WTC11 (cell line): ENCODE data around the gene OAS1. TPM values are rescaled to one million over a fixed set of nuclear protein-coding genes. Genes with fewer than 3 reads are reported as not detected.

ENCODE experiments used
- ATAC-seq: fragments of 200-7000 bp; cut with Tn5 transposase; 2 replicates; pipeline ENCODE4 v1.10.0; 2021; ENCODE audit warnings: mild to moderate bottlenecking, moderate library complexity
- CTCF ChIA-PET: fragments of 300-600 bp; sonication (Branson Sonifier 250); formaldehyde crosslinking; loops from one replicate; lab custom pipeline; 2021; ENCODE audit warnings: antibody characterized with exemption; lab: Charles Lee
- POLR2A ChIA-PET: fragments of 350-600 bp; sonication (Branson Sonifier 250); formaldehyde crosslinking; loops from one replicate; lab custom pipeline; 2021; ENCODE audit warnings: antibody characterized with exemption; lab: Charles Lee
- DNase-seq: peaks from one replicate; pipeline ENCODE4 v3.0.0; 2021; ENCODE audit warnings: low spot score
- H3K27ac Mint-ChIP-seq: 2 replicates; pipeline ENCODE4 v1.8.0; 2021; ENCODE audit warnings: mixed read lengths
- H3K27me3 Mint-ChIP-seq: 2 replicates; pipeline ENCODE4 v1.8.0; 2021; ENCODE audit warnings: low read depth, mild to moderate bottlenecking, moderate library complexity, mixed read lengths
- H3K36me3 Mint-ChIP-seq: 2 replicates; pipeline ENCODE4 v1.8.0; 2021; ENCODE audit warnings: mixed read lengths
- H3K4me1 Mint-ChIP-seq: 2 replicates; pipeline ENCODE4 v1.8.0; 2022; ENCODE audit warnings: mixed read lengths
- H3K4me3 Mint-ChIP-seq: 2 replicates; pipeline ENCODE4 v1.8.0; 2021; ENCODE audit warnings: mild to moderate bottlenecking, moderate library complexity, mixed read lengths
- H3K9me3 Mint-ChIP-seq: 2 replicates; pipeline ENCODE4 v1.8.0; 2021; ENCODE audit warnings: mixed read lengths
- ATF1 ChIP-seq: sonication (generic); formaldehyde crosslinking; IDR thresholded peaks from 2 replicates; pipeline ENCODE4 v1.8.1; 2023; ENCODE audit warnings: mild to moderate bottlenecking, moderate library complexity, missing genetic modification reagents
- ELF4 ChIP-seq: sonication (generic); formaldehyde crosslinking; IDR thresholded peaks from 2 replicates; pipeline ENCODE4 v1.8.1; 2022; ENCODE audit warnings: low read depth, mild to moderate bottlenecking, moderate library complexity, missing genetic modification reagents
- KAT7 ChIP-seq: sonication (generic); formaldehyde crosslinking; IDR thresholded peaks from 2 replicates; pipeline ENCODE4 v1.8.1; 2023; ENCODE audit warnings: missing genetic modification reagents, mild to moderate bottlenecking, borderline replicate concordance
- NFATC4 ChIP-seq: fragments of 250-450 bp; sonication (Bioruptor Pico); IDR thresholded peaks from 2 replicates; pipeline ENCODE4 v1.9.0; 2021; ENCODE audit warnings: mild to moderate bottlenecking
- NFE2L1 ChIP-seq: sonication (generic); formaldehyde crosslinking; IDR thresholded peaks from 2 replicates; pipeline ENCODE4 v1.8.1; 2023; ENCODE audit warnings: missing genetic modification reagents
- NR3C1 ChIP-seq: sonication (generic); formaldehyde crosslinking; conservative IDR thresholded peaks from 2 replicates; pipeline ENCODE4 v1.8.1; 2023; ENCODE audit warnings: low read depth, mild to moderate bottlenecking, missing genetic modification reagents
- PRRX2 ChIP-seq: fragments of 250-450 bp; sonication (Bioruptor Pico); IDR thresholded peaks from 2 replicates; pipeline ENCODE4 v1.8.0; 2021; ENCODE audit warnings: mild to moderate bottlenecking
- TEAD4 ChIP-seq: sonication (generic); formaldehyde crosslinking; IDR thresholded peaks from 2 replicates; pipeline ENCODE4 v1.8.0; 2022; ENCODE audit warnings: mild to moderate bottlenecking, missing genetic modification reagents
- total RNA-seq: library from RNA; stranded (reverse); gene quantifications from 3 replicates; pipeline ENCODE4 v1.2.3, GENCODE V29; 2021
- TF ChIP-seq, protein P1 (sequence below): sonication (generic); formaldehyde crosslinking; IDR thresholded peaks from 2 replicates; pipeline ENCODE4 v1.8.1; 2022; ENCODE audit warnings: mild to moderate bottlenecking, missing genetic modification reagents, moderate library complexity, borderline replicate concordance
- TF ChIP-seq, protein P2 (sequence below): sonication (generic); formaldehyde crosslinking; IDR thresholded peaks from 2 replicates; pipeline ENCODE4 v1.8.0; 2023; ENCODE audit warnings: mild to moderate bottlenecking, missing genetic modification reagents
- TF ChIP-seq, protein P3 (sequence below): sonication (generic); formaldehyde crosslinking; IDR thresholded peaks from 2 replicates; pipeline ENCODE4 v1.8.1; 2022; ENCODE audit warnings: missing genetic modification reagents, borderline replicate concordance
- TF ChIP-seq, protein P4 (sequence below): sonication (generic); formaldehyde crosslinking; IDR thresholded peaks from 2 replicates; pipeline ENCODE4 v1.8.0; 2022; ENCODE audit warnings: mild to moderate bottlenecking, missing genetic modification reagents
- TF ChIP-seq, protein P5 (sequence below): sonication (generic); formaldehyde crosslinking; IDR thresholded peaks from 2 replicates; pipeline ENCODE4 v1.8.0; 2022; ENCODE audit warnings: mild to moderate bottlenecking, missing genetic modification reagents
- TF ChIP-seq, protein P6 (sequence below): sonication (generic); formaldehyde crosslinking; IDR thresholded peaks from 2 replicates; pipeline ENCODE4 v1.8.0; 2022; ENCODE audit warnings: mild to moderate bottlenecking, missing genetic modification reagents

The OAS1 gene
- total RNA-seq, 1 experiment from 2014 or later = 0.24 TPM

DNA sequence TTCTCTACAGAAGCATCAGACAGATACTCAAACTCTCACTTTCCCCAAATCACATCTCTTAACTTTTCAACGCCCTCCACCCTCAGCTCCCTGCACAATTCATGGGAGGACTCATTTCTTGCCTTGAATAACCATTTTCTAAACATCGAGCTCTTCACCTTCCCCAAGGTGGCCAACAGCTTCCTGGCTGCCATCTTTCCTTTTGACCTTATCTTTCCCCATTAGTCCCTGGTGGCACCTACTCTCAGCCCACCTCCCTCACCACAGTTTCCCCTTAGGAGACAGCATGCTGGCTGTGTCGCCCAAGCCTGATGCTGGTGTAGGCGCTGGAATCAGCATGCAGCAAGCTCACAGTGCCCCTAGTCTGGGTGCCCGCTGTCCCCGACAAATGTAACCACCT lies 8.4 kb upstream of the OAS1 start:
- CTCF ChIA-PET = interaction anchor here (1.3 kb wide), 1 partner anchor 95 kb away, joined by 5 read pairs; no protein-coding TSS in a partner anchor
- Mint-ChIP-seq H3K4me1 (no peaks in the 10 kb centered on the region), H3K27me3 (no peaks in the 10 kb centered on the region; the same call in 1 of the 2 replicates), H3K27ac (no peak overlapping the region), H3K9me3 (peaks cover 17% of the 10 kb centered on the region), H3K36me3 (no peaks in the 10 kb centered on the region), H3K4me3 (no peak overlapping the region)
- DNase-seq = no peak
- ATAC-seq = no peak
- TF ChIP-seq, protein P1, sequence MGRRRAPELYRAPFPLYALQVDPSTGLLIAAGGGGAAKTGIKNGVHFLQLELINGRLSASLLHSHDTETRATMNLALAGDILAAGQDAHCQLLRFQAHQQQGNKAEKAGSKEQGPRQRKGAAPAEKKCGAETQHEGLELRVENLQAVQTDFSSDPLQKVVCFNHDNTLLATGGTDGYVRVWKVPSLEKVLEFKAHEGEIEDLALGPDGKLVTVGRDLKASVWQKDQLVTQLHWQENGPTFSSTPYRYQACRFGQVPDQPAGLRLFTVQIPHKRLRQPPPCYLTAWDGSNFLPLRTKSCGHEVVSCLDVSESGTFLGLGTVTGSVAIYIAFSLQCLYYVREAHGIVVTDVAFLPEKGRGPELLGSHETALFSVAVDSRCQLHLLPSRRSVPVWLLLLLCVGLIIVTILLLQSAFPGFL (CRISPR knock-in tag) = no peak
- TF ChIP-seq, protein P2, sequence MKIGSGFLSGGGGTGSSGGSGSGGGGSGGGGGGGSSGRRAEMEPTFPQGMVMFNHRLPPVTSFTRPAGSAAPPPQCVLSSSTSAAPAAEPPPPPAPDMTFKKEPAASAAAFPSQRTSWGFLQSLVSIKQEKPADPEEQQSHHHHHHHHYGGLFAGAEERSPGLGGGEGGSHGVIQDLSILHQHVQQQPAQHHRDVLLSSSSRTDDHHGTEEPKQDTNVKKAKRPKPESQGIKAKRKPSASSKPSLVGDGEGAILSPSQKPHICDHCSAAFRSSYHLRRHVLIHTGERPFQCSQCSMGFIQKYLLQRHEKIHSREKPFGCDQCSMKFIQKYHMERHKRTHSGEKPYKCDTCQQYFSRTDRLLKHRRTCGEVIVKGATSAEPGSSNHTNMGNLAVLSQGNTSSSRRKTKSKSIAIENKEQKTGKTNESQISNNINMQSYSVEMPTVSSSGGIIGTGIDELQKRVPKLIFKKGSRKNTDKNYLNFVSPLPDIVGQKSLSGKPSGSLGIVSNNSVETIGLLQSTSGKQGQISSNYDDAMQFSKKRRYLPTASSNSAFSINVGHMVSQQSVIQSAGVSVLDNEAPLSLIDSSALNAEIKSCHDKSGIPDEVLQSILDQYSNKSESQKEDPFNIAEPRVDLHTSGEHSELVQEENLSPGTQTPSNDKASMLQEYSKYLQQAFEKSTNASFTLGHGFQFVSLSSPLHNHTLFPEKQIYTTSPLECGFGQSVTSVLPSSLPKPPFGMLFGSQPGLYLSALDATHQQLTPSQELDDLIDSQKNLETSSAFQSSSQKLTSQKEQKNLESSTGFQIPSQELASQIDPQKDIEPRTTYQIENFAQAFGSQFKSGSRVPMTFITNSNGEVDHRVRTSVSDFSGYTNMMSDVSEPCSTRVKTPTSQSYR = no peak
- TF ChIP-seq PRRX2 (CRISPR knock-in tag) = no peak
- no peak for TF ChIP-seq NFATC4
- TF ChIP-seq ATF1 (CRISPR knock-in tag) = no peak
- TF ChIP-seq TEAD4 (CRISPR knock-in tag) = no peak
- TF ChIP-seq KAT7 (CRISPR knock-in tag) = no peak
- TF ChIP-seq, protein P3, sequence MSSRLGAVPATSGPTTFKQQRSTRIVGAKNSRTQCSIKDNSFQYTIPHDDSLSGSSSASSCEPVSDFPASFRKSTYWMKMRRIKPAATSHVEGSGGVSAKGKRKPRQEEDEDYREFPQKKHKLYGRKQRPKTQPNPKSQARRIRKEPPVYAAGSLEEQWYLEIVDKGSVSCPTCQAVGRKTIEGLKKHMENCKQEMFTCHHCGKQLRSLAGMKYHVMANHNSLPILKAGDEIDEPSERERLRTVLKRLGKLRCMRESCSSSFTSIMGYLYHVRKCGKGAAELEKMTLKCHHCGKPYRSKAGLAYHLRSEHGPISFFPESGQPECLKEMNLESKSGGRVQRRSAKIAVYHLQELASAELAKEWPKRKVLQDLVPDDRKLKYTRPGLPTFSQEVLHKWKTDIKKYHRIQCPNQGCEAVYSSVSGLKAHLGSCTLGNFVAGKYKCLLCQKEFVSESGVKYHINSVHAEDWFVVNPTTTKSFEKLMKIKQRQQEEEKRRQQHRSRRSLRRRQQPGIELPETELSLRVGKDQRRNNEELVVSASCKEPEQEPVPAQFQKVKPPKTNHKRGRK (CRISPR knock-in tag) = no peak
- TF ChIP-seq, protein P4, sequence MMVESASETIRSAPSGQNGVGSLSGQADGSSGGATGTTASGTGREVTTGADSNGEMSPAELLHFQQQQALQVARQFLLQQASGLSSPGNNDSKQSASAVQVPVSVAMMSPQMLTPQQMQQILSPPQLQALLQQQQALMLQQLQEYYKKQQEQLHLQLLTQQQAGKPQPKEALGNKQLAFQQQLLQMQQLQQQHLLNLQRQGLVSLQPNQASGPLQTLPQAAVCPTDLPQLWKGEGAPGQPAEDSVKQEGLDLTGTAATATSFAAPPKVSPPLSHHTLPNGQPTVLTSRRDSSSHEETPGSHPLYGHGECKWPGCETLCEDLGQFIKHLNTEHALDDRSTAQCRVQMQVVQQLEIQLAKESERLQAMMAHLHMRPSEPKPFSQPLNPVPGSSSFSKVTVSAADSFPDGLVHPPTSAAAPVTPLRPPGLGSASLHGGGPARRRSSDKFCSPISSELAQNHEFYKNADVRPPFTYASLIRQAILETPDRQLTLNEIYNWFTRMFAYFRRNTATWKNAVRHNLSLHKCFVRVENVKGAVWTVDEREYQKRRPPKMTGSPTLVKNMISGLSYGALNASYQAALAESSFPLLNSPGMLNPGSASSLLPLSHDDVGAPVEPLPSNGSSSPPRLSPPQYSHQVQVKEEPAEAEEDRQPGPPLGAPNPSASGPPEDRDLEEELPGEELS (CRISPR knock-in tag) = no peak
- TF ChIP-seq, protein P5, sequence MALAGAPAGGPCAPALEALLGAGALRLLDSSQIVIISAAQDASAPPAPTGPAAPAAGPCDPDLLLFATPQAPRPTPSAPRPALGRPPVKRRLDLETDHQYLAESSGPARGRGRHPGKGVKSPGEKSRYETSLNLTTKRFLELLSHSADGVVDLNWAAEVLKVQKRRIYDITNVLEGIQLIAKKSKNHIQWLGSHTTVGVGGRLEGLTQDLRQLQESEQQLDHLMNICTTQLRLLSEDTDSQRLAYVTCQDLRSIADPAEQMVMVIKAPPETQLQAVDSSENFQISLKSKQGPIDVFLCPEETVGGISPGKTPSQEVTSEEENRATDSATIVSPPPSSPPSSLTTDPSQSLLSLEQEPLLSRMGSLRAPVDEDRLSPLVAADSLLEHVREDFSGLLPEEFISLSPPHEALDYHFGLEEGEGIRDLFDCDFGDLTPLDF = no peak
- TF ChIP-seq, protein P6, sequence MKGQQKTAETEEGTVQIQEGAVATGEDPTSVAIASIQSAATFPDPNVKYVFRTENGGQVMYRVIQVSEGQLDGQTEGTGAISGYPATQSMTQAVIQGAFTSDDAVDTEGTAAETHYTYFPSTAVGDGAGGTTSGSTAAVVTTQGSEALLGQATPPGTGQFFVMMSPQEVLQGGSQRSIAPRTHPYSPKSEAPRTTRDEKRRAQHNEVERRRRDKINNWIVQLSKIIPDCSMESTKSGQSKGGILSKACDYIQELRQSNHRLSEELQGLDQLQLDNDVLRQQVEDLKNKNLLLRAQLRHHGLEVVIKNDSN = no peak
- TF ChIP-seq NR3C1 (CRISPR knock-in tag) = no peak
- no peak for TF ChIP-seq NFE2L1 (CRISPR knock-in tag)
- TF ChIP-seq ELF4 (CRISPR knock-in tag) = no peak
- POLR2A ChIA-PET = no interaction called here
